ENCODE measurements around the gene FABP7.
"Not testable (repeated sequence)": the region's sequence is repeated elsewhere in the genome, so short reads cannot be mapped to it uniquely, and the experiment has no call there.

Gene FABP7

DNA sequence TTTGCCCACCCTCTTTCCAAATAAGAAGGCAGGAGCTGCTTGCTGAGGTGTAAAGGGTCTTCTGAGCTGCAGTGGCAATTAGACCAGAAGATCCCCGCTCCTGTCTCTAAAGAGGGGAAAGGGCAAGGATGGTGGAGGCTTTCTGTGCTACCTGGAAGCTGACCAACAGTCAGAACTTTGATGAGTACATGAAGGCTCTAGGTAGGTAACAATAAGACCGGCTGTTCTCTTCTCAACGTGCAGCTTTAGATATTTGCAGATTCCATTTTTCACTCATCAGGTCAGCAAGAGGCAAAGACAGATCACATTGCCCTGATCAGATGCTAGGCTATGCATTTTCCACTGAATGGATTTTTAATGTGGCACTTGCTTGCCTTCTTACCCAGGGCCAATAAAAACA is at the start of gene FABP7:
TSS of gene FABP7 (plus strand) at position 50 of the 400 bp plus-strand sequence. CDS start at position 129, 79 bp downstream.
- DNase-seq: no peak

DNA sequence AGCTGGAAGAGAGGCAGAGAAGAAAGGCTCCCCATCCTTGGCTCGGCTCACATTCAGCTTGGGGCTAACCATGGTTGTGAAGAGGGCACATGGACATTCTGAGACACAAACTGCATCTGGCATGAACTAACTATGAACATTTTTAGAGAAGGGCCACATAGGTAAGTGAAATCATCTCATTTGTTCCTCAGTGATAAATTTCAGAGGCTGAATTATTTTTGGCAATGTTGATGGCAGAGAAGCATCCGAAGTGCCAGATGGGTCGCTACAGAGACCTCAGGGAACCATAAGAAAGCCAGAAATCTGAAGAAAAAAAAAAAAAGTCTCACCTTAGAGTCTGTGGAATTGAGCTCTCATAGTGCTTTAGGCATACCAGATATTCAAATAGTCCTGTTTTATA is 49.2 kb upstream of the FABP7 start:
- DNase-seq: no peak

DNA sequence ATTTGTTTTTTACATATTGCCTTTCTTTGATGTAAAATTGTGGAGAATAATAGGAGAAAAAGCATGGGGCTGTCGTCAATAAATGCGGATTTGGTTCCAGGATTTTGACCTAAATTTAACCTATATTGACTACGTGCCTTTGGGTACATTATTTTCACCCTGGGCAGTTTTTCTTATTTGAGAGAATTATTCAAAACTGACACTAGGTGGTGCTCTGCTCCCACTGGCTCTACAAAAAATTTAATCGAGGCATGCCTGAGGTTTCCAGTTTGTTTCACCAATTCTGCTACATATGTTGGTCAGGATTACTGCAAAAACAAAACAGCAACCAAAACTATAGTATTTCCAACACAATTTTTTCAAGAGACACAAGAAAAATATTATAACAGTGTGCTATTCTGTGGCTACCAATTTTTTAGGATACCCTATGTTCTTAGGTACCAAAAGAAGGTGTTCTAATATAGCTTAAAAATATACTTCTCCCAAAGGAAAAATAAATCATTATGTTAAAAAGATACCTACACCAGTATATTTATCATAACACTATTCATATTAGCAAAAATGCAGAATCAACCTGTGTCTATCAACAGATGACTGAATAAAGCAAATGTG is 48.6 kb upstream of the FABP7 start:
- DNase-seq: no peak

DNA sequence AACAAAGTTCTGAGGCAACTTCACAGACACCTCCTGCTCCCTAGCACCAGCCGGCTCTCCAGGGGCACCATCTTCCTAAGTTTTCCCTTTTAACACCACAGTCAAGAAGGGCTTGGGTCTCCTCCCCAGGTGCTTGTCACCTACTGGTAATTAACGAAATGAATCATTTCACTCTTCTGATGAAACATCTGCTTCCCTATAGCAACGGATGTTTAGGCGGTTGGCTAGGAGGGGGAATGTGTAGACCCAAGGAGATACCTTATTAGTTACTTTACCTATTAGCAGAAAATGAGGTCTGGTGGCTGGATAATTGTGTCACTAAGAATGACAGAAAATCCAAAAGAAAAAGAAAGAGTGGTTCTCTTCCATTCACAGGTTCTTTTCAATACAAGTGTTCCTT is 46.3 kb upstream of the FABP7 start:
- DNase-seq: no peak

DNA sequence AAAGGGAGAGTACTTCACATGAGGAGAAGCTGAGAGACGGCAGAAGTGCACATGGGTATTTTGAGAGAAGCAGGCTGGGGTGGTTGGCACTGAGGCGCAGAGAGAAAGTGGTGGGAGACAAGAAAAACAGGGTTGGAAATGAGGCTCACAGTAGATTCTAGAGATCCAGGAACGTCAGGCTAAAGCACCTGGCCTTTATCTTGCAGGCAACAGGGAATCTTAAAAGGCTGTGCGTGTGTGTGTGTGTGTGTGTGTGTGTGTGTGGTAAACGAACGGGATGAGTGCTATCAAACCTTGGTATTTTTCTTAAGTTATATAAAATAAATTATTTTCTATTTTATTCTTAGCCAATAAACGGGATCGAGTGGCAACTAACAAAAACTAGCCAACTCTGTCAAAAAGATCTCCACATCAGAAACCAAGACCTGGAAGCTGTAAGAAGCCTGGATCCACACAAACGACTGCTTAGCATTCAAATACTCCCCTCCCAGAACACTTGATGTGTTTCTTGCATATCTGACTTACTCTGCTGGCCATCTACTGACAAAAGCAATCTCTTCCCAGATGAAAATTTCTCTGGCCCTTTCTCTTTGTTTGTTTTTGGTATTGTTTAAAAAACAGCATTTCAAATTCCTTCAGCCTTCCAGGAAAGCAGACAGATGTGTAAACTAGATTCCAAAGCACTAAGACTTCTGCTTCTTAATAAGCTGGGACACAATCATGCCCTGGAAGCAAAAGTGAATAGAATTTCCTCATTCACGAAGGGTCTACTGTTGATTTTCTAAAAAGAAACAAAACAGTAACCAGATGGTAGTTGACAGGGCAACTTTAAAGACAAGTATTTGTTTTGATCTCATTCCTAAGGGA is 44.8 kb upstream of the FABP7 start:
- DNase-seq: no peak

- DNase-seq: no peak
Observed at GRCh38 chr6:122735582-122735981, 43.9 kb upstream of the FABP7 start.

DNA sequence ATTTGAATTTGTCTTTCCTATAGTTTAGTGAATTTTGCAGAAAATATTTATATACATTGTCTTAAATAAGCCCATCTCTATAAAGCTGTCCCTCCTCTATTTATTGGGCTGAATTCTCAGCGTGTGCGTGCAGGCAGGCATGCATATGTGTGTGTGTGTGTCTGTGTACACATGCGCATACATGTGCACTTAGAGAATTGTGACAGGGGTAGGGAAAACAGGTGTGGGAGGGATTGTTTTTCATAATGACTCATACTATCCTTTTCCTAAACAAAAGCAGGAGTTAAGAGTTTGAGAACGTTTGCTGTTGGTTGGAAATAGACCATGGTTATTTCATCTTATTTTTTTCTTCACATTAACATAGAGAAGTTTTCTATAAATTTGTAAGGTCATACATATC is 43.4 kb upstream of the FABP7 start:
- no peak for DNase-seq

- no peak for DNase-seq
Observed at GRCh38 chr6:122736616-122737015, 42.9 kb upstream of the FABP7 start.

DNA sequence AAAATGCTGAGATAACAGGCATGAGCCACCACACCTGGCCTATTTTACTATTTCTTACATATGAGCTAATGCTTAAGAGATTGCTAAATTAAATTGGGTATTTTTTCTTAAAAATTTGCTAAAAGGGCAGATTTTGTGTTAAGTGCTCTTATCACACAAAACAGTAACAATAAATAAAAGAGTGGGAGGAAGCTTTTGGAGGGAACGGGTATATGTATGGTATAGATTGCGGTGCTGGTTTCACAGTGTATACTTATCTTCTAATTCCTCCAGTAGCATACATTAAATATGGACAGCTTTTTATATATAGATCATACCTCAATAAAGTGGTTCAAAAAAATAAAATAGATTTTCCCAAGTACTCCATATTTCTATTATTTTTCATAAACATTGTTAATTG is 39.4 kb upstream of the FABP7 start:
- DNase-seq: no peak

DNA sequence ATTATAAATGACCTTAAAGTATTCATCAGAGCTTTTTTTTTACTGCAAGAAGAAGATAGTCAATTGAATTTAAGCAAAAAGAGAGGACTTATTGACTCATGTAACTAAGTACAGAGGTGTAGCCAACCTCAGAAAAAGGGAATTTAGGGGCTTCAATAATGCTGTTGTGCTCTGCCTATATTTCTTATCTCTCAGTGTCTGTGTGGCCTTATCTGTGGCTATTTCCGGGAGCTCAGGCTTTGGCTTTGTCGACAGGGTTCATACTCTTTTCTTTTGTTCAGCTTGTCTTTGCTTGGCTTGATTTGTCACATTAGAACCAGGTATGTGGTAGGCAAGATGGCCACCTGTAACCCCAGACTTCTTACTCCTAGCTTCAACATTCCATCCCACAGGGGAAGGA is 38.6 kb upstream of the FABP7 start:
- no peak for DNase-seq

DNA sequence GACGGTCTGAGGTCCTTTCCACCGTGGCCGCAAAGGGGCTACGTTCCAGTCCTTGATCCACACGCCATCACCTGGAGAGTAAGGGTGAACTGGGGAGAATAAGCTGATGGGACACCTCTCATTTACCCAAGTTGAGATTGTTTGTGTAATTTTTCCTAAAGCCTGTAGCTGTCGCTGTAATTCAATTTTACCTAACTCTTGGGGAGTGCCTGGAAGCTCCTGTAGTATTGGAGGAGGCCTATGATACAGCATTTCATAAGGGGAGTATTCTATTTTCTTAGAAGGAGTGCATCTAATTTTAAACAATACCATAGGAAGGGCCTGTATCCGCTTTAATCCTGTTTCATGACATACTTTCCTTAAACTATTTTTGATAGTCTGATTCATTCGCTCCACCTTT is 35.3 kb upstream of the FABP7 start:
- not testable (repeated sequence) for DNase-seq

DNA sequence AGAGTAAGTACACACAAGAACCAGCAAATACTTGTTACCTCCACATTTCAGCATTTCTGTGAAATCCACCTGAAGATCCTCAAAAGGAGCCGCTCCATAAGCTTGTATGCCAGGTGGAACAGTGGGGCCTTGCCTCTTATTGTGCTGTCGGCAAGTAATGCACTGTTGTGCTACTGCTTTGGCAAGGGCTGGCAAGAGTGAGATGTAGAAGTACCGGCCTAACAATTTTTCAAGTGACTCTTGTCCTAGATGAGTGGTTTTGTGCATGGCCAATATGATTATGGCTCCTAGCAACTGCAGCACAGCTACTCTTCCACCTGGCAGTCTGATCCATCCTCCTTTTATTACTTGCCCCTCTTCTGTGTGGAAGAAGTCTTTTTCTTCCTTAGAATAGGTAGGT is 34.7 kb upstream of the FABP7 start:
- not testable (repeated sequence) for DNase-seq

- DNase-seq: no peak
Observed at GRCh38 chr6:122746688-122747087, 32.8 kb upstream of the FABP7 start.

- DNase-seq: peak; percentile 9
Observed at GRCh38 chr6:122747573-122747972, 31.9 kb upstream of the FABP7 start.

- DNase-seq: not testable (repeated sequence)
Observed at GRCh38 chr6:122748945-122749344, 30.6 kb upstream of the FABP7 start.

DNA sequence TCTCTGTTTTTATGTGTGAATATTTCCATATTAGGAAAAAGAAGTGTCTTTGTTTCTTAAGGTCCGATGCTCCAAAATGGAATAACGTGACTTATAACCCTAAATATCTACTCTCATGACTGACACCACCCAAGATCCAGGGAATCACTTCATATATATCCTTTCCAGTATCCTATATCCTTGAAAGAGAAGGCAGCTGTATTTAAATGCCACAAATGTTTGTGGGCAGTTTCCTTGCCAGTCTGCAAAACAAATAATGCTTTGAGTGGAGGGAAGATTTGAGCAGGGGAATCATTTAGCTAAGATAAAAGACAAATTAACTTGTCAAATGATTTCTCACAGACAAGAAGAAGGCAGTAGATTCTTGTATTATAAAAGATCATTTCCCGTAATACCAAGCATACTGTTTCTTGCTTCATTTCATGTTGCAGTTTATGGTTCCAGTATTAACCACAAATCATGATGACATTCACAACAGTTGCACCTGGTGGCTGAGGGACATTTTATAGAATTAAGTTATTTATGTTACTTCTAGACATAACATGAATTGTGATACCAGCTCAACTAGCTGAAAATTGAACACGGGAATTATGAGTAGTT is 30.0 kb upstream of the FABP7 start:
- no peak for DNase-seq

GRCh38 chr6:122751326-122751725 is 28.2 kb upstream of the FABP7 start:
- no peak for DNase-seq

- DNase-seq: no peak
Observed at GRCh38 chr6:122752459-122752858, 27.1 kb upstream of the FABP7 start.

GRCh38 chr6:122753000-122753687 is 26.4 kb upstream of the FABP7 start:
- no peak for DNase-seq

DNA sequence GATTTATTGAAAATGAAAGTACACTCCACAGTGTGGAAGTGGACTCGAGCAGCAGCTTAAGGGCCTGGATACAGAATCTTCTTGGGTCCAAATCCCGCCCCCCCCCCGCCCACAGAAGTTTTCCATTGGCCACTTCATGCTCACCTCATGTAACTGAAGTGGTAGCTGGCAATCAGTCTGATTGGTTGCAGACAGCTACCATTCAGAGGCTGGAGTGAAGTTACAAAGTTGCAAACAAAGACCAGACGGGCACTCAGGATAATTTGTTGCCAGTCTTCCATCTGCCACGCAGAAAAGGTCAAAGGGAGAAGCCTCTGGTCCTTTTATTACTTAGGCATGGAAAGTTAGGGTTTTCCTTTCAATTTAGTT is 25.8 kb upstream of the FABP7 start:
- no peak for DNase-seq

GRCh38 chr6:122754191-122754731 is 25.3 kb upstream of the FABP7 start:
- no peak for DNase-seq

- no peak for DNase-seq
Observed at GRCh38 chr6:122755901-122756300, 23.6 kb upstream of the FABP7 start.

DNA sequence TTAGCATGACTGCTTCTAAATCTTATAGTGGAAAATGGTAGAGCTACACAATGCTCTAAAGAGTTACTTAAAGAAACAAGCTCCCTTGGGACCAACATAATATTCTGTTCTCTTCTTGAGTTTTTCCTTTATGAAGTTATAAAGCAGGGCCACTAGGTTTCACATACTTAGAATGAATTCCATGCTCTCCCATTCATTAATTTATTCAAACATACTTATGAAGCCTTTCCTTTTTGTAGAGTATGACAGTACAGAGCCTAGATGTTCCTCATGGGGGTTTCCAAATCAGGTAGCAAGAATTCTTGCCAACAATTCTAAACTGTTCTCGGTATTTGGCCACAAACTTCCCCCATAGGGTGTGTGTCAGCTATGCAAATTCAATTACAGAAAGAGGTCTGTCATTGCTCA is 20.6 kb upstream of the FABP7 start:
- no peak for DNase-seq

All from GDM1 (cell line).